OCI-LY7 (cell line): ENCODE measurements around the gene B3GNT2.

Experiments used
- CTCF ChIP-seq: fragments of 200-600 bp; sonication (generic); conservative IDR thresholded peaks from 2 replicates; pipeline ENCODE4 v1.5.1; 2014; ENCODE audit warnings: mild to moderate bottlenecking, antibody characterized with exemption, low read length, moderate library complexity, mixed read lengths
- EZH2phosphoT487 ChIP-seq: fragments of 200-600 bp; sonication (generic); IDR thresholded peaks from 2 replicates; pipeline ENCODE4 v1.6.1; 2018; ENCODE audit warnings: low read depth, borderline replicate concordance, mild to moderate bottlenecking, mixed run types, antibody characterized with exemption, low read length, moderate library complexity, mixed read lengths

DNA sequence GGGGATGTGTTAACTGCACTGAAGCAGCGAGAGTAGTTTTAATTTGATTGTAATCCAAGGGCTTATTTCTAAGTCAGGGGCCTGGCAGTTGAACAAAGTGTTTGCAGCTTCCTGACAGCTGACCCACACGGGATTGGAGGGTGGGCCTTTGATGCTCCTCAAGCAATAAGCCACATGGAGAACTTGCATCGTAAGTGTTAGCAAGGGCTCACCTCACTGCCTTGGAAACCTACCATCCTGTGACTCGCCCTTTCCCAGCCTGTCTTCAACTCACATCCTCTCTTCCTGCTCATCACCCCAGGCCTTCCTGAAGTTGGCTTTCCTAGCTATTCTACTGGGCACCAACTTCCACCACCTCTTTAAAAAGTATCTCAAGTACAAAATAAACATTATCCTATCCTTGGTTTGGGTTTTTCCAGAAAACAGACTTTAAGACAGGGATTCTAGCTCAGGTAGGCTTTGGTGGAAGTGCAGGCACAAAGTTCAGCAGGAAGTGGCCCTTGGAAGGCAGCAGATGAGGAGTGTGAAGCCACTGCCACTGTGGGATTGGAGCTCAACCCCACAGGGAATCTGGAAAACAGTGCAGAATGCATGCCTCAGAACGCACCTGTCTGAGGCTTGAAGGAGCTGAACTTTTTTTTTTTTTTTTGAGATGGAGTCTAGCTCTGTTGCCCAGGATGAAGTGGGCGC lies 31.6 kb downstream of the B3GNT2 start:
- no peak for TF ChIP-seq CTCF
- TF ChIP-seq EZH2phosphoT487, result no peak
